Right lung (tissue), 10 donors: ENCODE results near the gene AKAP4. TPM values are rescaled to one million over a fixed set of nuclear protein-coding genes. Genes with fewer than 3 reads are reported as not detected.
A peak's percentile ranks its signal among the peaks of the same experiment; 100 is the strongest.

Source experiments
- DNase-seq, 2 donors: peaks; one replicate each; pipeline ENCODE4 v3.0.0-alpha.2; 2013
- long read RNA-seq, 8 donors: transcript quantifications; one replicate each; lab custom pipeline, GENCODE V29; 2026
- polyA plus RNA-seq, 5 donors: library from polyadenylated mRNA; unstranded; fragments of 120-200 nt; gene quantifications; one replicate each; pipeline versions ENCODE4 v1.2.1 to v1.2.3, GENCODE V29; 2013; ENCODE audit warnings: inconsistent platforms in 1 of 5, low replicate concordance in 1 of 5; ENCODE audit not compliant: insufficient read length in 5 of 5, insufficient read depth in 1 of 5

AKAP4 gene, protein sequence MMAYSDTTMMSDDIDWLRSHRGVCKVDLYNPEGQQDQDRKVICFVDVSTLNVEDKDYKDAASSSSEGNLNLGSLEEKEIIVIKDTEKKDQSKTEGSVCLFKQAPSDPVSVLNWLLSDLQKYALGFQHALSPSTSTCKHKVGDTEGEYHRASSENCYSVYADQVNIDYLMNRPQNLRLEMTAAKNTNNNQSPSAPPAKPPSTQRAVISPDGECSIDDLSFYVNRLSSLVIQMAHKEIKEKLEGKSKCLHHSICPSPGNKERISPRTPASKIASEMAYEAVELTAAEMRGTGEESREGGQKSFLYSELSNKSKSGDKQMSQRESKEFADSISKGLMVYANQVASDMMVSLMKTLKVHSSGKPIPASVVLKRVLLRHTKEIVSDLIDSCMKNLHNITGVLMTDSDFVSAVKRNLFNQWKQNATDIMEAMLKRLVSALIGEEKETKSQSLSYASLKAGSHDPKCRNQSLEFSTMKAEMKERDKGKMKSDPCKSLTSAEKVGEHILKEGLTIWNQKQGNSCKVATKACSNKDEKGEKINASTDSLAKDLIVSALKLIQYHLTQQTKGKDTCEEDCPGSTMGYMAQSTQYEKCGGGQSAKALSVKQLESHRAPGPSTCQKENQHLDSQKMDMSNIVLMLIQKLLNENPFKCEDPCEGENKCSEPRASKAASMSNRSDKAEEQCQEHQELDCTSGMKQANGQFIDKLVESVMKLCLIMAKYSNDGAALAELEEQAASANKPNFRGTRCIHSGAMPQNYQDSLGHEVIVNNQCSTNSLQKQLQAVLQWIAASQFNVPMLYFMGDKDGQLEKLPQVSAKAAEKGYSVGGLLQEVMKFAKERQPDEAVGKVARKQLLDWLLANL
- under 1 TPM in 1 of 5 donors, not detected in 4; 0.14 TPM for polyA plus RNA-seq
- long read RNA-seq, donor 1, result 0 reads
- long read RNA-seq, donor 2, result 0 reads
- long read RNA-seq, donor 3, result 0 reads
- long read RNA-seq, donor 4, result 0 reads
- long read RNA-seq, donor 5, result 0 reads
- long read RNA-seq, donor 6, result 0 reads
- long read RNA-seq, donor 7, result 0 reads
- long read RNA-seq, donor 8, result 0 reads

GRCh38 chrX:50200907-50201306 is at the start of gene AKAP4:
Gene AKAP4 (minus strand): TSS chrX:50201007. CDS start chrX:50200889, 118 bp downstream.
- no peak for DNase-seq

- no peak for DNase-seq
These were observed 10.7 kb upstream of the AKAP4 start for GRCh38 chrX:50211510-50211909.

GRCh38 chrX:50206753-50207152 is 5.9 kb upstream of the AKAP4 start:
- DNase-seq, result no peak

GRCh38 chrX:50204364-50204899 is 3.6 kb upstream of the AKAP4 start, which contains the start of gene CCNB3:
Gene CCNB3 (plus strand): TSS chrX:50204765. CDS start chrX:50285164, 80,399 bp downstream.
- DNase-seq, result peak; percentile 52 to 53

DNA sequence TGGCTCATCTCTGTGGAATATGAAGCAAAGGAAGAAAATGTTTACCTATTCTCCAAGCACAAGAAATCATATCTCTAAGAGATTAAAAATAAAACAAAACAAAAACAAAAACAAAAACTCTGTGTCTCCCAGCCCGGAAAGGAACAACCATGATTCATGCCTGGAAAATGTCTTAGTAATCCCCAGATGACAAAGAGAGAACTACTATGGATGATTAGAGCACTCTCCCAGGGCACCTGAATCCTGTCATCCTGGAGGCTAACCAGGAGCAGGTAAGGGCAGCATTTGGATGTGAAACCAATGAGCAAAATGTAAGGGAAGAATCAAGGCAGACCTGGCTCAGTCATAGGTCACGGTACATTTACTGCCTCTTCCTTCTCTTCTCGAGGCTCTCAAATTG is 1.7 kb upstream of the AKAP4 start:
- no peak for DNase-seq

GRCh38 chrX:50198348-50198747 is 2.5 kb downstream of the AKAP4 start:
- no peak for DNase-seq

DNA sequence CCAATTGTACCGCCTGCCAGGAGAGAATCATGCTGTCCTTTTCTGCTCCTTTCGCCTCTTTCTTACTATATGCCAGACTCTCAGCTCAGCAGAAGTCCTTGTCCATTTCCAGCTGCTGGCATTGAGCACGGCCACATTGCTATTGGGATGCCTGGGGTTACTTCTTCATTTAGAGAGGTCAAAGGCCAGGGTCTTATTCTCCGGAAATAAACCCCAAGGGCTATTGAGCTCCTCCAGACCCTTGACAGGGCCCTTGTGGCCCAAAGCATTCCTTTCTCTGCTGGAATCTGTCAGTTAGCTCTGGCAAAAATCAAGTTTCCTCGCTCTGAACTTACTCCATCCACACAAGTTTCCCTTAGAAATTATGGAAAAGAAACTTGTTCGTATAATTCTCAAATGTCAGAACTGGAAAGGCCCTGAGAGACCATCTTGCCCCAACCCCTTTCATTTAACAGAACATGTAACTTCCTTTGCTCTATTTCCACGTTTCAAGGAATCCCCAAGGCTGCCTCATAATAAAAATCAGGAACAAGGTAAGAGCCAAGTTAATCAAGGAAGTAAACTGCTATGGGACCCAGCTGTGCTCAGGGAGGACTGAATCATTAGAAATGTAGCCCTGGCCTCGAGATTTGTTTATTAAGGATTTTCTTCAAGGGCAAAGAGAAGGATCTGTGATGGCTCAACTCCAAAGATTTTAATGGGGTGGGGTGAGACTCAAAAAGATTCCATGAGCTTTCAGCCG is 11.8 kb downstream of the AKAP4 start:
- DNase-seq, result no peak

DNA sequence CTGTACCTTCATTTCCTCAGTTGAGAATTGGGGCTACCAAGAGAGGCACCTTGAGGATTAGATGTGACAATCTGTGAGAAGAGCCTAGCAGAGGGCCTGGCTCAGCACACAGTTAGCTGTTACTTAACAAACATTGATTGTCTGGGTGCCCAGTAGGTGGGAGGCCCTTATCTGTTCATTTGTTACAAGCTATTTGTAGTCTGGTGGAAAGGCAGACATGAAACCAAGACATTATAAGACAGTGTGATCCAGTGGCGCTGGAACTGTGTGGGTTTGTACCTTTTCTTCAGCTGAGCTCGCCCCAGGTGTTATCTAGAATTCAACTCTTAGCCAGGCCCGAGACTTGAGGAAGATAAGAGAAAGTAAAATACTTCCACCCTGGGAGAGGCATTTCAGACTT is 16.9 kb downstream of the AKAP4 start:
- DNase-seq, result no peak

GRCh38 chrX:50180073-50180940 is 20.5 kb downstream of the AKAP4 start:
- no peak for DNase-seq

DNA sequence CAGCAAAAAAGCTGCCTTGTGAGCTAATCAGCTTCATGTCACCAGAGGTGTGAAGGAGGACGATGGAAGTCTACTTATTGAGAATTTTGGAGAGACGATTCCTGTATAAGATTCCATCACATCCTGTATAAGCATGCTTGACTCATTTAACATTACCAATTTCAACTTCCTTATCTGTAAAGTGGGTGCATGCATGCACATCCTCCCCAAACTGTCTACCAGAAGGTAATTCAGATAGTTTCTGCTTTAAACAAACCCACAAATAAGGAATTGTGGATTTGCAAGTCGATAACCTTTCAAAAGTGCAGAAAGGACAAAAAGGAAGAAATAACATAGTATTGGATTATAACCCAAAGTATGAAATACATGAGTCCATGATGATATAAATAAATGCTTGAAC is 31.1 kb downstream of the AKAP4 start:
- no peak for DNase-seq

- DNase-seq, result no peak
These were observed 32.5 kb downstream of the AKAP4 start for GRCh38 chrX:50168241-50168687.

DNA sequence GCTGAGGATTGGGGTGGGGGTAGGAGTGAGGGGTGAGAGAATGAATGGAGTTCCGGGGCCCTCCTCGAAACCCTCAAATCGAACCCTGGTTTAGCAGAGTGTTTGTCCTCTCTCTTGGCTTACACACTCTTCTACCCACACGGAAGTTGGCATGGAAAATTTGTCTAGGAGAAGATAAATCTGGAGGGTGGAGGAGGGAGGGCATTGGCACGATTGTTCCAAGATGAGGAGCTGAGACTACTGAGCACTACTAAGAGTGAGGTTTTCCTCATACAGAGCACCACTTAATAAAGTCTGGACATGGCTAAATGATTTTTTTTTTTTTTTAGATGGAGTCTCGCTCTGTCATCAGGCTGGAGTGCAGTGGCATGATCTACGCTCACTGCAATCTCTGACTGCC is 33.4 kb downstream of the AKAP4 start:
- DNase-seq, result no peak

- no peak for DNase-seq
These were observed 35.1 kb downstream of the AKAP4 start for GRCh38 chrX:50165727-50166126.

- DNase-seq, result no peak
These were observed 39.7 kb downstream of the AKAP4 start for GRCh38 chrX:50161127-50161526.

DNA sequence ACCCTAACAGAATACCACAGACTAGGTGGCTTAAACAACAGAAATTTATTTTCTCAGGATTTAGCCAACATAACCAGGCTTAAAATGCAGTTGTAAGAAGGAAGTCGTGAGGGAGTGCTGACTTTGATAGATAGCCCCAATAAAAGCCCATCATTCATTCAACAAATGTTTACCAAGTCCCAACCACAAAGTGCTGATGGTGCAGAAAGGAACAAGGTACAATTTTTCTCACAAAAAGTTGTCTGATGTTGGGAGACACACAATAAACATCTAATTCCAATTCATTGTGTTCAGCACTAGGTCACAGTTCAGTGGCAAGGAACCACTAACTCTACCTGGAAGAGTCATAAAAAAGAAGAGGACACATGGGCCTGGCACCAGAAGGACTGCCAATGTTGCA is 42.2 kb downstream of the AKAP4 start:
- no peak for DNase-seq

DNA sequence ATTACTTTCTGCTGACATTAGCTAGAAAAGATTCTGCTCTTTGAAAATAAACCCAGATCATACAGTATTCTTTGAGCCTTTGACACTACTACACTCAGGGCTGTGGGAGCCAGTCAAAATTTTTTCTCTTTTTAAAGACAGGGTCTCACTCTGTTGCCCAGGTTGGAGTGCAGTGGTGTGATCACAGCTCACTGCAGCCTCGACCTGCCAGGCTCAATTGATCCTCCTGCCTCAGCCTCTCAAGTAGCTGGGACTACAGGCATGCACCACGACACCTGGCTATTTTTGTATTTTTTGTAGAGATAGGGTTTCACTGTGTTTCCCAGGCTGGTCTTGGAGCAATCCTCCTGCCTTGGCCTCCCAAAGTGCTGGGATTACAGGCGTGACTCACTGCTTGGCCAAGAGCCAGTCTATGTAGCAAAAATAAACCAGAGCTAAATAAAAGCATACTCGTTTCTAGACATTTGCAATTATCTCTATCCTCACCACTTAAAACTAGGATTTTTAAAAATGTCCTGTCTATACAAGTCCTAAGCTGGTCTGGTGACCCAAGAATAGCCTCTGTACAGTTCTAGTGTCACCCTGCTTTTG is 43.2 kb downstream of the AKAP4 start:
- DNase-seq, result no peak

- DNase-seq, result no peak
These were observed 46.4 kb downstream of the AKAP4 start for GRCh38 chrX:50154429-50154828.

- DNase-seq, result no peak
These were observed 48.4 kb downstream of the AKAP4 start for GRCh38 chrX:50152456-50152855.

- no peak for DNase-seq
These were observed 52.8 kb downstream of the AKAP4 start for GRCh38 chrX:50147972-50148371.
